Neural cell (in vitro differentiated cells): Measurements from ENCODE around the gene USP34. TPM values are rescaled to one million over a fixed set of nuclear protein-coding genes. Genes with fewer than 3 reads are reported as not detected.

Experiments
- H2AFZ ChIP-seq: fragments of 200-600, 300-800 bp; sonication (generic), shearing (Covaris generic); 2 replicates; pipeline ENCODE4 v1.6.0; 2014; ENCODE audit warnings: low read depth, mild to moderate bottlenecking, antibody characterized with exemption, low read length, moderate library complexity
- H3F3A ChIP-seq: fragments of 200-600 bp; shearing (Covaris generic); 2 replicates; pipeline ENCODE4 v1.6.1; 2016; ENCODE audit warnings: mild to moderate bottlenecking, moderate library complexity, mixed read lengths, antibody characterized with exemption, low read length; ENCODE audit not compliant: insufficient read depth, poor library complexity, severe bottlenecking
- H3K27ac ChIP-seq: fragments of 200-600, 300-800 bp; sonication (generic), shearing (Covaris generic); 2 replicates; pipeline ENCODE4 v1.5.1; 2014; ENCODE audit warnings: mild to moderate bottlenecking, low read length, moderate library complexity
- H3K27me3 ChIP-seq: fragments of 300-800, 200-600 bp; sonication (generic), shearing (Covaris generic); 2 replicates; pipeline ENCODE4 v1.6.0; 2014; ENCODE audit warnings: mild to moderate bottlenecking, low read depth, low read length, moderate library complexity; ENCODE audit not compliant: insufficient read depth
- H3K36me3 ChIP-seq: fragments of 300-800, 200-600 bp; sonication (generic), shearing (Covaris generic); 2 replicates; pipeline ENCODE4 v1.5.1; 2014; ENCODE audit warnings: mild to moderate bottlenecking, antibody characterized with exemption, low read length, moderate library complexity; ENCODE audit not compliant: insufficient read depth
- H3K4me2 ChIP-seq: fragments of 300-800, 200-600 bp; sonication (generic), shearing (Covaris generic); 2 replicates; pipeline ENCODE4 v1.6.0; 2014; ENCODE audit warnings: mild to moderate bottlenecking, low read length
- H3K4me3 ChIP-seq: fragments of 300-800, 200-600 bp; sonication (generic), shearing (Covaris generic); 2 replicates; pipeline ENCODE4 v1.5.1; 2014; ENCODE audit warnings: mild to moderate bottlenecking, low read length, moderate library complexity
- H3K79me2 ChIP-seq: fragments of 200-600 bp; shearing (Covaris generic); replicated peaks from 2 replicates; pipeline ENCODE4 v1.6.0; 2014; ENCODE audit warnings: mild to moderate bottlenecking, low read length, moderate library complexity; ENCODE audit not compliant: insufficient read depth
- H3K9ac ChIP-seq: fragments of 300-800, 200-600 bp; sonication (generic), shearing (Covaris generic); 2 replicates; pipeline ENCODE4 v1.6.1; 2016; ENCODE audit warnings: mild to moderate bottlenecking, low read length, mixed read lengths
- H3K9me2 ChIP-seq: fragments of 200-600 bp; shearing (Covaris generic); 2 replicates; pipeline ENCODE4 v1.6.1; 2016; ENCODE audit warnings: mild to moderate bottlenecking, low read length, mixed read lengths; ENCODE audit not compliant: insufficient read depth
- H3K9me3 ChIP-seq: fragments of 200-600, 300-800 bp; sonication (generic), shearing (Covaris generic); 2 replicates; pipeline ENCODE4 v1.6.1; 2016; ENCODE audit warnings: mild to moderate bottlenecking, mixed run types, low read length, moderate library complexity, mixed read lengths
- H4K20me1 ChIP-seq: fragments of 200-600 bp; shearing (Covaris generic); 2 replicates; pipeline ENCODE4 v1.6.1; 2016; ENCODE audit warnings: mild to moderate bottlenecking, mixed run types; ENCODE audit not compliant: insufficient read depth
- CTCF ChIP-seq: fragments of 450-650 bp; IDR thresholded peaks from 2 replicates; pipeline ENCODE4 v1.5.1; 2014; ENCODE audit warnings: antibody characterized with exemption, mild to moderate bottlenecking, moderate library complexity; ENCODE audit not compliant: poor library complexity, severe bottlenecking
- EP300 ChIP-seq: fragments of 450-650 bp; conservative IDR thresholded peaks from 2 replicates; pipeline ENCODE4 v1.6.1; 2014; ENCODE audit warnings: antibody characterized with exemption, mild to moderate bottlenecking, moderate library complexity; ENCODE audit not compliant: poor library complexity, severe bottlenecking
- EZH2 ChIP-seq: fragments of 200-600, 300-800 bp; shearing (Covaris generic), sonication (generic); IDR thresholded peaks from 2 replicates; pipeline ENCODE4 v1.6.1; 2014; ENCODE audit warnings: antibody characterized with exemption, low read length, borderline replicate concordance, mild to moderate bottlenecking; ENCODE audit not compliant: insufficient read depth, poor library complexity, severe bottlenecking
- MXI1 ChIP-seq: fragments of 450-650 bp; conservative IDR thresholded peaks from 2 replicates; pipeline ENCODE4 v1.6.1; 2014; ENCODE audit warnings: antibody characterized with exemption, mild to moderate bottlenecking; ENCODE audit not compliant: poor library complexity, severe bottlenecking
- POLR2AphosphoS5 ChIP-seq: IDR thresholded peaks from 2 replicates; pipeline ENCODE4 v1.6.1; 2012
- RAD21 ChIP-seq: fragments of 450-650 bp; conservative IDR thresholded peaks from 2 replicates; pipeline ENCODE4 v1.6.1; 2014; ENCODE audit warnings: antibody characterized with exemption, mild to moderate bottlenecking, moderate library complexity
- SMC3 ChIP-seq: fragments of 450-650 bp; conservative IDR thresholded peaks from 2 replicates; pipeline ENCODE4 v1.6.1; 2014; ENCODE audit warnings: antibody characterized with exemption, mild to moderate bottlenecking, moderate library complexity; ENCODE audit not compliant: poor library complexity
- TAF1 ChIP-seq: IDR thresholded peaks from 2 replicates; pipeline ENCODE4 v1.6.1; 2012; ENCODE audit warnings: low read depth
- polyA plus RNA-seq: library from polyadenylated mRNA; depleted of rRNA; stranded (reverse); fragments of >200 nt; gene quantifications from 2 replicates; pipeline ENCODE4 v1.2.3, GENCODE V29; 2014
- TF ChIP-seq, protein P1 (sequence below): IDR thresholded peaks from 2 replicates; pipeline ENCODE4 v1.6.1; 2012; ENCODE audit warnings: borderline replicate concordance

USP34 gene
- polyA plus RNA-seq, 1 donor from 2014 or later, result 87.9 TPM

DNA sequence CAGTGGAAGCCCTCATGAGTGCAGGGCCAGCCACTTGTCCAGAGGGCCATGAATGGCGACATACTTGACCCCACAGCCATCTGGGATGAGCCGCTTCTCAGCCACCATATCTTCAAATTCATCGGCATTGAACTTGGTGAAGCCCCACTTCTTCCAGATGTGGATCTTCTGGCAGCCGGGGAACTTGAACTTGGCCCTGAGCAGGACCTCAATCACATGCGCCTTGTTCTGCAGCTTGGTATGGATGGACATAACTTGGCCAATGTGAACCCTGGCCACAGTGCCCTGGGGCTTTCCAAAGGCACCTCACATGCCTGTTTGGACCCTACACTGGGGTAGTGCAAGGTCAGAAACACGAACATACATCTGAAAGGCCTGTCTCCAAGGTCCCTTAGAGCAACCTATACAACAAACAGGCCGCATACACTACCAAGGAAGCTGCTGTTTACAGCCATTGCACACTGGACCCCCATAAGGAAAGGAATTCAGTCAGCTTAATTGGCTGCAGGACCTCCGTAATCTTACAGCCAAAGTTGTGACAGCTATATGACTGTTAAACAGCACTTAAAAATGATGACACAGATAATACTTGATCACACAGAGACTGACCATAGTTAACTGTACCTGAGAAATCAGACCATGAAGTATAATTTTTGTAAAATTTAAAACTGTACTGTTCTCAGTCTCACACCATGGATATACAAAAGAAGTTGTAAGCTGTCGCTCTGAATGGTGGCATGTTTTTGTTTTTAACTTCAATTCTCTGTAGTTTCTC, 53.8 kb downstream of the USP34 start:
- no peak overlapping the region for H3K9ac ChIP-seq
- TF ChIP-seq MXI1, result no peak
- TF ChIP-seq SMC3, result no peak
- TF ChIP-seq EZH2, result no peak
- TF ChIP-seq EP300, result no peak
- no peak for TF ChIP-seq RAD21
- TF ChIP-seq TAF1, result no peak
- TF ChIP-seq CTCF, result no peak
- TF ChIP-seq, protein P1, sequence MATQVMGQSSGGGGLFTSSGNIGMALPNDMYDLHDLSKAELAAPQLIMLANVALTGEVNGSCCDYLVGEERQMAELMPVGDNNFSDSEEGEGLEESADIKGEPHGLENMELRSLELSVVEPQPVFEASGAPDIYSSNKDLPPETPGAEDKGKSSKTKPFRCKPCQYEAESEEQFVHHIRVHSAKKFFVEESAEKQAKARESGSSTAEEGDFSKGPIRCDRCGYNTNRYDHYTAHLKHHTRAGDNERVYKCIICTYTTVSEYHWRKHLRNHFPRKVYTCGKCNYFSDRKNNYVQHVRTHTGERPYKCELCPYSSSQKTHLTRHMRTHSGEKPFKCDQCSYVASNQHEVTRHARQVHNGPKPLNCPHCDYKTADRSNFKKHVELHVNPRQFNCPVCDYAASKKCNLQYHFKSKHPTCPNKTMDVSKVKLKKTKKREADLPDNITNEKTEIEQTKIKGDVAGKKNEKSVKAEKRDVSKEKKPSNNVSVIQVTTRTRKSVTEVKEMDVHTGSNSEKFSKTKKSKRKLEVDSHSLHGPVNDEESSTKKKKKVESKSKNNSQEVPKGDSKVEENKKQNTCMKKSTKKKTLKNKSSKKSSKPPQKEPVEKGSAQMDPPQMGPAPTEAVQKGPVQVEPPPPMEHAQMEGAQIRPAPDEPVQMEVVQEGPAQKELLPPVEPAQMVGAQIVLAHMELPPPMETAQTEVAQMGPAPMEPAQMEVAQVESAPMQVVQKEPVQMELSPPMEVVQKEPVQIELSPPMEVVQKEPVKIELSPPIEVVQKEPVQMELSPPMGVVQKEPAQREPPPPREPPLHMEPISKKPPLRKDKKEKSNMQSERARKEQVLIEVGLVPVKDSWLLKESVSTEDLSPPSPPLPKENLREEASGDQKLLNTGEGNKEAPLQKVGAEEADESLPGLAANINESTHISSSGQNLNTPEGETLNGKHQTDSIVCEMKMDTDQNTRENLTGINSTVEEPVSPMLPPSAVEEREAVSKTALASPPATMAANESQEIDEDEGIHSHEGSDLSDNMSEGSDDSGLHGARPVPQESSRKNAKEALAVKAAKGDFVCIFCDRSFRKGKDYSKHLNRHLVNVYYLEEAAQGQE, result no peak
- no peak for TF ChIP-seq POLR2AphosphoS5
- H3K9me2 ChIP-seq, result no peaks in the 10 kb centered on the region
- H3K36me3 ChIP-seq, result no peaks in the 10 kb centered on the region
- H3K79me2 ChIP-seq, result peaks cover 3% of the 10 kb centered on the region
- H3K27ac ChIP-seq, result no peak overlapping the region
- no peaks in the 10 kb centered on the region for H3F3A ChIP-seq
- no peak overlapping the region for H2AFZ ChIP-seq
- H3K4me2 ChIP-seq, result no peak overlapping the region
- H4K20me1 ChIP-seq, result no peaks in the 10 kb centered on the region
- H3K9me3 ChIP-seq, result no peaks in the 10 kb centered on the region
- H3K27me3 ChIP-seq, result no peaks in the 10 kb centered on the region
- no peak overlapping the region for H3K4me3 ChIP-seq

DNA sequence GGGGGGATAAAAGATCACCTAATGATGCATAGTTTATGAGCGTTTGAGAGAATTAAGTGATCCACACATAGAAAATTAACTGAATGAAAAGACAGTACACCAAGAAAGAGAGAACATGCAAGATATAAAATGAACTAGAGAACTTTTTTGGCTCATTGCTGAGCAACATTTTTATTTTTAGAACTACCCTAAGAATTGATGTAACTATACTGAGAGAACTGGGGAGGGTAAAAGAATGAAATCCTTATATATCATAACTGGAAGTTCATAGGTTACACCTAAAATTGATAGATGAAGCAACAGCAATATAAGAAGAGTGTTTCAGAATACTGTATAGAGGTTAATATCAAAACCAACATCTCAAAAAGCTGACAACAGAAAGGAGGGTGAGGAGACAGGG, 55.6 kb downstream of the USP34 start:
- Histone ChIP-seq H3K9me3 (no peaks in the 10 kb centered on the region), H3K79me2 (no peaks in the 10 kb centered on the region), H2AFZ (no peak overlapping the region), H3K27ac (no peak overlapping the region), H3K9ac (no peak overlapping the region), H3K27me3 (no peaks in the 10 kb centered on the region), H3F3A (no peaks in the 10 kb centered on the region), H3K9me2 (no peaks in the 10 kb centered on the region), H3K4me2 (no peak overlapping the region), H3K4me3 (no peak overlapping the region), H3K36me3 (no peaks in the 10 kb centered on the region), H4K20me1 (no peaks in the 10 kb centered on the region)
- no peak for TF ChIP-seq TAF1
- no peak for TF ChIP-seq MXI1
- TF ChIP-seq, protein P1, result no peak
- TF ChIP-seq EP300, result no peak
- TF ChIP-seq EZH2, result no peak
